Sigmoid colon (tissue), 7 donors: ENCODE data around the gene MRGPRD. TPM values are rescaled to one million over a fixed set of nuclear protein-coding genes. Genes with fewer than 3 reads are reported as not detected.

Experiments used
- DNase-seq: peaks from one replicate; pipeline ENCODE4 v3.0.0-alpha.2; 2019
- H3K27ac ChIP-seq, 4 donors: fragments of 200-600 bp; sonication (generic); one replicate each; pipeline ENCODE4 v1.5.1; 2016 to 2019; ENCODE audit warnings: mild to moderate bottlenecking in 1 of 4
- H3K27me3 ChIP-seq, 3 donors: fragments of 200-600 bp; sonication (generic); one replicate each; pipeline ENCODE4 v1.5.1; 2019; ENCODE audit warnings: mild to moderate bottlenecking in 1 of 3
- H3K36me3 ChIP-seq, 4 donors: fragments of 200-600 bp; sonication (generic); one replicate each; pipeline ENCODE4 v1.5.1; 2016 to 2019
- H3K4me1 ChIP-seq, 4 donors: fragments of 200-600 bp; sonication (generic); one replicate each; pipeline ENCODE4 v1.5.1; 2017 to 2019
- H3K4me3 ChIP-seq, 4 donors: fragments of 200-600 bp; sonication (generic); one replicate each; pipeline ENCODE4 v1.5.1; 2017 to 2019; ENCODE audit warnings: mild to moderate bottlenecking in 2 of 4, moderate library complexity in 1 of 4
- H3K9me3 ChIP-seq, 4 donors: fragments of 200-600 bp in 3 of 4; sonication (generic) in 3 of 4; one replicate each; pipeline versions ENCODE4 v1.5.1 to v1.6.1; 2013 to 2019
- EP300 ChIP-seq, 4 donors: sonication (generic); formaldehyde crosslinking; IDR thresholded peaks; one replicate each; pipeline ENCODE4 v1.6.1; 2017; ENCODE audit warnings: antibody characterized with exemption in 4 of 4
- POLR2A ChIP-seq, 2 donors: fragments of 450-650 bp; IDR thresholded peaks; one replicate each; pipeline ENCODE4 v1.6.1; 2016; ENCODE audit warnings: antibody characterized with exemption in 2 of 2, mild to moderate bottlenecking in 2 of 2, moderate library complexity in 2 of 2
- POLR2AphosphoS5 ChIP-seq, 4 donors: sonication (generic); formaldehyde crosslinking; IDR thresholded peaks; one replicate each; pipeline ENCODE4 v1.6.1; 2017; ENCODE audit warnings: antibody characterized with exemption in 4 of 4
- WGBS, 2 donors: extraction: QIAGEN DNeasy Blood & Tissue Kit; methylation state at CpG; one replicate each; pipeline ENCODE4 v1.1.7; 2013; 5-methylcytosine and 5-hydroxymethylcytosine counted together
- intact Hi-C: fragments of 100-400 bp; cut with DNase I; formaldehyde crosslinking; loops from one replicate; pipeline ENCODE4 v1.15.1; 2023
- polyA plus RNA-seq, 3 donors: library from polyadenylated mRNA; stranded (reverse); fragments of 200-250 nt; gene quantifications; one replicate each; pipeline ENCODE4 v1.2.3, GENCODE V29; 2013
- total RNA-seq, 4 donors: library from RNA; depleted of rRNA; stranded (reverse); fragments of >200 nt; gene quantifications; one replicate each; pipeline ENCODE4 v1.1.0, GENCODE V29; 2016
- TF ChIP-seq, protein P1 (sequence below), 4 experiments: fragments of 450-650 bp in 3 of 4; fragments of 200-600 bp in 1 of 4; IDR thresholded peaks; one replicate each; pipeline ENCODE4 v1.5.1; 2016 to 2019; ENCODE audit warnings: antibody characterized with exemption in 4 of 4, mild to moderate bottlenecking in 3 of 4, moderate library complexity in 2 of 4
- donor health status: healthy with polysubstance abuse.
- donor health status: Bipolar disorder and iron deficiency.
- donor health status: healthy.

MRGPRD gene, protein sequence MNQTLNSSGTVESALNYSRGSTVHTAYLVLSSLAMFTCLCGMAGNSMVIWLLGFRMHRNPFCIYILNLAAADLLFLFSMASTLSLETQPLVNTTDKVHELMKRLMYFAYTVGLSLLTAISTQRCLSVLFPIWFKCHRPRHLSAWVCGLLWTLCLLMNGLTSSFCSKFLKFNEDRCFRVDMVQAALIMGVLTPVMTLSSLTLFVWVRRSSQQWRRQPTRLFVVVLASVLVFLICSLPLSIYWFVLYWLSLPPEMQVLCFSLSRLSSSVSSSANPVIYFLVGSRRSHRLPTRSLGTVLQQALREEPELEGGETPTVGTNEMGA
- 1 to 10 TPM in 3 of 4 donors, not detected in 1; 1.9 to 2.2 (median 2.1) TPM for total RNA-seq
- polyA plus RNA-seq: not detected

DNA sequence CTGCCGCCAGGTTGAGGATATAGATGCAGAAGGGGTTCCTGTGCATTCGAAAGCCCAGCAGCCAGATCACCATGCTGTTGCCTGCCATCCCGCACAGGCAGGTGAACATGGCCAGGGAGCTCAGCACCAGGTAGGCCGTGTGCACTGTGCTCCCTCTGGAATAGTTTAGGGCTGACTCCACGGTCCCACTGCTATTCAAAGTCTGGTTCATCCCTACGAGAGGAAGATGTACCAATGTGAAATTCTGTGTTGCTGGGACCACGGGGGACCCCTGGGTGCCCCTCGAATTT, at the start of gene MRGPRD:
MRGPRD (minus strand) TSS at position 211 of the 290 bp plus-strand sequence; CDS start at position 211, 0 bp downstream.
- H3K4me3 ChIP-seq: no peak within 1 kb of the TSS
- H3K9me3 ChIP-seq: no peaks in the 10 kb centered on the region
- no peaks in the 10 kb centered on the region for H3K27me3 ChIP-seq
- DNase-seq: no peak
- H3K27ac ChIP-seq: no peak within 1 kb of the TSS
- intact Hi-C loops: no loop called here
- WGBS, 2 donors: 75 to 85% methylated on average over 8 of the region's 8 CpGs
- TF ChIP-seq, protein P1, sequence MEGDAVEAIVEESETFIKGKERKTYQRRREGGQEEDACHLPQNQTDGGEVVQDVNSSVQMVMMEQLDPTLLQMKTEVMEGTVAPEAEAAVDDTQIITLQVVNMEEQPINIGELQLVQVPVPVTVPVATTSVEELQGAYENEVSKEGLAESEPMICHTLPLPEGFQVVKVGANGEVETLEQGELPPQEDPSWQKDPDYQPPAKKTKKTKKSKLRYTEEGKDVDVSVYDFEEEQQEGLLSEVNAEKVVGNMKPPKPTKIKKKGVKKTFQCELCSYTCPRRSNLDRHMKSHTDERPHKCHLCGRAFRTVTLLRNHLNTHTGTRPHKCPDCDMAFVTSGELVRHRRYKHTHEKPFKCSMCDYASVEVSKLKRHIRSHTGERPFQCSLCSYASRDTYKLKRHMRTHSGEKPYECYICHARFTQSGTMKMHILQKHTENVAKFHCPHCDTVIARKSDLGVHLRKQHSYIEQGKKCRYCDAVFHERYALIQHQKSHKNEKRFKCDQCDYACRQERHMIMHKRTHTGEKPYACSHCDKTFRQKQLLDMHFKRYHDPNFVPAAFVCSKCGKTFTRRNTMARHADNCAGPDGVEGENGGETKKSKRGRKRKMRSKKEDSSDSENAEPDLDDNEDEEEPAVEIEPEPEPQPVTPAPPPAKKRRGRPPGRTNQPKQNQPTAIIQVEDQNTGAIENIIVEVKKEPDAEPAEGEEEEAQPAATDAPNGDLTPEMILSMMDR (IDR thresholded peaks at IDR 0.05): no peak
- no peak for TF ChIP-seq EP300 (IDR thresholded peaks at IDR 0.05)
- no peak for TF ChIP-seq POLR2A (IDR thresholded peaks at IDR 0.05)
- no peak for TF ChIP-seq POLR2AphosphoS5 (IDR thresholded peaks at IDR 0.05)
- no peaks in the 10 kb centered on the region for H3K36me3 ChIP-seq
- H3K4me1 ChIP-seq: no peaks in the 10 kb centered on the region

DNA sequence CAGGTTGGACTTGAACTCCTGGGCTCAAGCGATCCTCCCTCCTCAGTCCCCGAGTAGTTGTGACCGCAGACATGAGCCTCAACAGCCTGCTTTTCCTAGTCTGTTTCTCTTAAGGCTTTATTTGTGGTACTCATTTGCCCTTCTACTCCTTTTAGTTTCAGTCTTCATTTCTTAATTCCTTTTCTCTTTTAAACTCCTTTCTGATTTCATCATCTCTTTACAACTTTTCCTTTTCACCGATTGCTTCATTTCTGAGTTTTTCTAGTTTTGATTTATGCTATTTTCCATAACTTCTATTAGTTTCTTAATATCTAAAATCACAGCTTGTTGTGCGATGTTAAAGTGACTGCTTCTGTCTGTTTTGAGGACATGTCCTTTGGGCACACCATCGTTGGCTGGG, 49.5 kb upstream of the MRGPRD start:
- Histone ChIP-seq H3K9me3 (no peaks in the 10 kb centered on the region), H3K27ac (no peak overlapping the region), H3K36me3 (no peaks in the 10 kb centered on the region), H3K27me3 (no peaks in the 10 kb centered on the region), H3K4me3 (no peak overlapping the region), H3K4me1 (peaks cover 0 to 3% (median 2%) of the 10 kb centered on the region in 4 donors)
- intact Hi-C loops: no loop called here
- 73 to 76% methylated on average over 6 of the region's 6 CpGs for WGBS, 2 donors
- TF ChIP-seq, protein P1 (IDR thresholded peaks at IDR 0.05): no peak
- TF ChIP-seq POLR2A (IDR thresholded peaks at IDR 0.05) (no peak), POLR2AphosphoS5 (IDR thresholded peaks at IDR 0.05) (no peak), EP300 (IDR thresholded peaks at IDR 0.05) (no peak)
- DNase-seq: no peak

DNA sequence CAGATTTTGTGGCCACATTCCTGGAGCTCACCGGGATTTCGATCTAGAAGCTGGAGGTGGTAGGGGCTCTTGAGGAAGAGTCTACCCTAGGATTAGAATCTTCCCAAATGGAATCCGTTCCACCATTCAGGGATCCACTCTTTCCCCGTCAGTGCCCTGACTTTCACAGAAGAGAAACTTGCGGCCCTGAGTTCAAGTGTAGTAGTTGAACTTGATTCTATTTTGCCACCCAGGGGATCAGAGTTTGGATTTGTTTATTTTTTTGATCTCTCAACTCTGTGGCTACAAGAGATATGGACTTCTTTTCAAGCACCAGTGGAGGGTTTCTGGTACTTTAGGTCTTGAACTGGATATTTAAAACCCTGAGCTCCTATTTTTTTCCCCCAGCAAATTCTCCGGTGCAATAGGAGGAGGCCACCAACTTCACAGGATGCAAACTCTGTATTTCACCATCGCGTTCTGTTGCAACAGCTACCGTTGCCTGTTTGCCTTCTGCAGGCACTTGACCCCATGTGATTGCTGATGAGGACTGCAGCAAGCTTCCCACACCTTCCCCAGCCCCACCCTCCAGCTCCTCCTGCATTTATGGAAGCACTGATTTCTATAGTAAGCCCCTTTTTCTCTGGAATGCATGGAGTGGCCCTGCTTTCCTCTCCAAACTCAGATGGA, 47.1 kb upstream of the MRGPRD start:
- Histone ChIP-seq H3K27me3 (no peaks in the 10 kb centered on the region), H3K36me3 (no peaks in the 10 kb centered on the region), H3K4me3 (no peak overlapping the region), H3K27ac (peak overlapping the region in 1 of 4 donors; percentile 31), H3K4me1 (peaks cover 0 to under 1% (median 0%) of the 10 kb centered on the region in 4 donors), H3K9me3 (no peaks in the 10 kb centered on the region)
- WGBS, 2 donors: 65 to 69% methylated on average over 9 of the region's 9 CpGs
- no peak for DNase-seq
- intact Hi-C loops: no loop called here
- TF ChIP-seq EP300 (IDR thresholded peaks at IDR 0.05) (no peak), POLR2A (IDR thresholded peaks at IDR 0.05) (no peak), POLR2AphosphoS5 (IDR thresholded peaks at IDR 0.05) (no peak)
- TF ChIP-seq, protein P1 (IDR thresholded peaks at IDR 0.05): no peak

DNA sequence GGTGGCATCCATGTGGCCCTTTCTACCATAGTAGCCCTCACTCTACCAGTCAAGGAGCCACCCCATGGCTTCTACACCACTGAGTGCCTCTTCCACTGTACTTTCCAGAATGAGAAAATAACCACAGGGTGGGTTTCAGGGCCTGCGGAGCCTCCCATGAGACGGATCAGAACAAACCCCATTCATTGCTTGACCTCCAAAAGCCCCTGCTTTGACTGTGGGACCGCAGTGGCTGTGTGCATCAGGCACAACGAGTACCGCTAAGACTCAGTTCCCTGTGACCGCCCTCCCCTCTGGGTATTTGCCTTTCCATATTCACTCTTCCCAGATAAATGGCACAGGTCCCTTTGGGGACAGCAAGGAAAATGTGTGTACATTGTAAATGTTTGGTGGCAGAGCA, 43.7 kb upstream of the MRGPRD start:
- no peaks in the 10 kb centered on the region for H3K9me3 ChIP-seq
- no peaks in the 10 kb centered on the region for H3K27me3 ChIP-seq
- TF ChIP-seq POLR2AphosphoS5 (IDR thresholded peaks at IDR 0.05) (no peak), EP300 (IDR thresholded peaks at IDR 0.05) (no peak), POLR2A (IDR thresholded peaks at IDR 0.05) (no peak)
- TF ChIP-seq, protein P1 (IDR thresholded peaks at IDR 0.05): no peak
- H3K4me1 ChIP-seq: peaks cover 2 to 13% (median 9%) of the 10 kb centered on the region in 4 donors
- no peak for DNase-seq
- H3K36me3 ChIP-seq: no peaks in the 10 kb centered on the region
- WGBS, 2 donors: 91 to 94% methylated on average over 6 of the region's 6 CpGs
- no peak overlapping the region for H3K27ac ChIP-seq
- intact Hi-C loops: no loop called here
- H3K4me3 ChIP-seq: no peak overlapping the region
